H9 (cell line): Measurements from ENCODE around the gene WDR83. TPM values are rescaled to one million over a fixed set of nuclear protein-coding genes. Genes with fewer than 3 reads are reported as not detected.
"Not testable (repeated sequence)": the region's sequence is repeated elsewhere in the genome, so short reads cannot be mapped to it uniquely, and the experiment has no call there.

Experiments
- DNase-seq: peaks from one replicate; pipeline ENCODE4 v3.0.0-alpha.2; 2017
- H2AFZ ChIP-seq: one replicate; pipeline ENCODE4 v1.6.1; 2013; ENCODE audit warnings: mild to moderate bottlenecking, low read length, control low read depth, moderate library complexity
- H2AK5ac ChIP-seq: 2 replicates; pipeline ENCODE4 v1.6.1; 2013; ENCODE audit warnings: low read length, control low read depth, mixed read lengths; ENCODE audit not compliant: insufficient read length
- H2BK120ac ChIP-seq: one replicate; pipeline ENCODE4 v1.6.1; 2013; ENCODE audit warnings: low read depth, mild to moderate bottlenecking, low read length, control low read depth, inconsistent platforms; ENCODE audit not compliant: poor library complexity, severe bottlenecking
- H2BK12ac ChIP-seq: 2 replicates; pipeline ENCODE4 v1.6.1; 2013; ENCODE audit warnings: low read length, control low read depth, mixed read lengths, low read depth; ENCODE audit not compliant: insufficient read length
- H2BK15ac ChIP-seq: 2 replicates; pipeline ENCODE4 v1.6.1; 2013; ENCODE audit warnings: low read depth, low read length, control low read depth
- H2BK20ac ChIP-seq: one replicate; pipeline ENCODE4 v1.6.1; 2013; ENCODE audit warnings: low read depth, mild to moderate bottlenecking, low read length, control low read depth, inconsistent platforms; ENCODE audit not compliant: poor library complexity, severe bottlenecking
- H2BK5ac ChIP-seq: 2 replicates; pipeline ENCODE4 v1.6.1; 2013; ENCODE audit warnings: low read length, control low read depth, mixed read lengths; ENCODE audit not compliant: insufficient read length
- H3K14ac ChIP-seq: 2 replicates; pipeline ENCODE4 v1.6.1; 2013; ENCODE audit warnings: low read length, control low read depth; ENCODE audit not compliant: insufficient read depth
- H3K18ac ChIP-seq: 2 replicates; pipeline ENCODE4 v1.6.1; 2013; ENCODE audit warnings: low read depth, mild to moderate bottlenecking, mixed read lengths, low read length, control low read depth; ENCODE audit not compliant: insufficient read length
- H3K23ac ChIP-seq: 2 replicates; pipeline ENCODE4 v1.6.1; 2013; ENCODE audit warnings: low read length, control low read depth, mixed read lengths, low read depth; ENCODE audit not compliant: insufficient read length
- H3K23me2 ChIP-seq: 2 replicates; pipeline ENCODE4 v1.6.1; 2013; ENCODE audit warnings: low read depth, mild to moderate bottlenecking, mixed read lengths, low read length, control low read depth; ENCODE audit not compliant: insufficient read length, poor library complexity, severe bottlenecking
- H3K27ac ChIP-seq: 2 replicates; pipeline ENCODE4 v1.5.1; 2013; ENCODE audit warnings: low read length, control low read depth, mixed read lengths, low read depth; ENCODE audit not compliant: insufficient read length
- H3K27me3 ChIP-seq: 2 replicates; pipeline ENCODE4 v1.6.1; 2013; ENCODE audit warnings: low read length, control low read depth, inconsistent platforms; ENCODE audit not compliant: insufficient read depth
- H3K4ac ChIP-seq: 2 replicates; pipeline ENCODE4 v1.6.1; 2013; ENCODE audit warnings: low read depth, mild to moderate bottlenecking, control low read depth, inconsistent platforms, low read length, moderate library complexity
- H3K4me1 ChIP-seq: 2 replicates; pipeline ENCODE4 v1.6.1; 2013; ENCODE audit warnings: low read length, control low read depth, inconsistent platforms; ENCODE audit not compliant: insufficient read depth
- H3K4me2 ChIP-seq: 2 replicates; pipeline ENCODE4 v1.6.1; 2013; ENCODE audit warnings: low read length, control low read depth, mixed read lengths; ENCODE audit not compliant: insufficient read length, insufficient read depth
- H3K56ac ChIP-seq: 2 replicates; pipeline ENCODE4 v1.6.1; 2013; ENCODE audit warnings: low read depth, mild to moderate bottlenecking, mixed read lengths, low read length, control low read depth; ENCODE audit not compliant: insufficient read length
- H3K79me1 ChIP-seq: 2 replicates; pipeline ENCODE4 v1.6.1; 2013; ENCODE audit warnings: low read depth, mild to moderate bottlenecking, moderate library complexity, low read length, control low read depth, inconsistent platforms; ENCODE audit not compliant: insufficient read depth, poor library complexity, severe bottlenecking
- H3K79me2 ChIP-seq: 2 replicates; pipeline ENCODE4 v1.6.1; 2013; ENCODE audit warnings: low read length, control low read depth, inconsistent platforms; ENCODE audit not compliant: insufficient read depth
- H3K9ac ChIP-seq: 2 replicates; pipeline ENCODE4 v1.6.1; 2013; ENCODE audit warnings: low read length, control low read depth, mixed read lengths; ENCODE audit not compliant: insufficient read length; ENCODE audit errors: extremely low read depth
- H3K9me3 ChIP-seq: one replicate; pipeline ENCODE4 v1.6.1; 2013; ENCODE audit warnings: low read depth, low read length, inconsistent platforms; ENCODE audit not compliant: control insufficient read depth
- H3T11ph ChIP-seq: one replicate; pipeline ENCODE4 v1.6.1; 2013; ENCODE audit warnings: mild to moderate bottlenecking, low read length, control low read depth, inconsistent platforms
- H4K20me1 ChIP-seq: one replicate; pipeline ENCODE4 v1.6.1; 2013; ENCODE audit not compliant: control insufficient read depth, insufficient read length, insufficient read depth
- H4K5ac ChIP-seq: 2 replicates; pipeline ENCODE4 v1.6.1; 2013; ENCODE audit warnings: low read depth, mild to moderate bottlenecking, mixed read lengths, low read length, control low read depth; ENCODE audit not compliant: insufficient read length
- H4K8ac ChIP-seq: replicated peaks from 2 replicates; pipeline ENCODE4 v1.6.1; 2013; ENCODE audit warnings: low read length, control low read depth, mixed read lengths, low read depth; ENCODE audit not compliant: insufficient read length
- H4K91ac ChIP-seq: 2 replicates; pipeline ENCODE4 v1.6.1; 2013; ENCODE audit warnings: low read depth, mild to moderate bottlenecking, moderate library complexity, mixed read lengths, low read length, control low read depth; ENCODE audit not compliant: insufficient read length
- H3K27ac Mint-ChIP-seq, 3 experiments: 2 replicates in 2 of 3; 3 replicates in 1 of 3; pipeline ENCODE4 v1.8.0; 2020 to 2021; ENCODE audit warnings: mixed read lengths in 3 of 3, mild to moderate bottlenecking in 1 of 3, moderate library complexity in 1 of 3
- H3K27me3 Mint-ChIP-seq: 2 replicates; pipeline ENCODE4 v1.8.0; 2021; ENCODE audit warnings: low read depth, mild to moderate bottlenecking, moderate library complexity, mixed read lengths
- H3K36me3 Mint-ChIP-seq, 3 experiments: 2 replicates in 2 of 3; 3 replicates in 1 of 3; pipeline ENCODE4 v1.8.0; 2020 to 2021; ENCODE audit warnings: low read depth in 3 of 3, mixed read lengths in 3 of 3; ENCODE audit not compliant: insufficient read depth in 1 of 3
- H3K4me1 Mint-ChIP-seq, 2 experiments: 2 replicates each; pipeline ENCODE4 v1.8.0; 2020; ENCODE audit warnings: mixed read lengths in 2 of 2
- H3K4me3 Mint-ChIP-seq, 2 experiments: 2 replicates in 1 of 2; 3 replicates in 1 of 2; pipeline ENCODE4 v1.8.0; 2020 to 2021; ENCODE audit warnings: mild to moderate bottlenecking in 2 of 2, mixed read lengths in 2 of 2, moderate library complexity in 1 of 2
- H3K9me3 Mint-ChIP-seq, 2 experiments: 2 replicates in 1 of 2; 3 replicates in 1 of 2; pipeline ENCODE4 v1.8.0; 2020; ENCODE audit warnings: mild to moderate bottlenecking in 2 of 2, mixed read lengths in 2 of 2, moderate library complexity in 1 of 2
- WGBS: extraction: QIAGEN DNeasy Blood & Tissue Kit; methylation state at CpG from one replicate; pipeline ENCODE4 v1.1.7; 2013; ENCODE audit warnings: missing lambda C conversion rate, low lambda C conversion rate, mixed read lengths; ENCODE audit not compliant: insufficient read length; ENCODE audit errors: extremely low coverage; 5-methylcytosine and 5-hydroxymethylcytosine counted together
- total RNA-seq: library from RNA; stranded (reverse); gene quantifications from 2 replicates; pipeline ENCODE4 v1.2.1, GENCODE V29; 2021
- TF ChIP-seq, protein P1 (sequence below): fragments of 200-600 bp; sonication (generic); conservative IDR thresholded peaks from 3 replicates; pipeline ENCODE4 v1.8.0; 2021; ENCODE audit warnings: antibody characterized with exemption, mild to moderate bottlenecking

The WDR83 gene
- total RNA-seq, 1 experiment from 2014 or later: 21.0 TPM

DNA sequence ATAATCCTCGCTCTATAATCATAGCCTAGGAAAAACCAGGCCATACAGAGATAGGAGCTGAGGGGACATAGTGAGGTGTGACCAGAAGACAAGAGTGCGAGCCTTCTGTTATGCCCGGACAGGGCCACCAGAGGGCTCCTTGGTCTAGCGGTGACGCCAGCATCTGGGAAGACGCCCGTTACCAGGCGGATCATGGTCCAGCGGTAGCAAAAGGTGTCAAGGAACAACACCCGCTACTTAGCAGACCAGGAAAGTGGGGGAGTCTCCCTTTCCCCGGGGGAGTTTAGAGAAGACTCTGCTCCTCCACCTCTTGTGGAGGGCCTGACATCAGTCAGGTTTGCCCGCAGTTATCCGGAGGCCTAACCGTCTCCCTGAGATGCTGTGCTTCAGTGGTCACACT, 45.5 kb downstream of the WDR83 start:
- H4K91ac ChIP-seq, H3K4me3 Mint-ChIP-seq, H3K4ac ChIP-seq, H3K27ac Mint-ChIP-seq, H3K56ac ChIP-seq, H3K18ac ChIP-seq, H3K27me3 ChIP-seq, H3K4me1 Mint-ChIP-seq, H3K14ac ChIP-seq, H4K5ac ChIP-seq, H3K79me1 ChIP-seq, H3K23me2 ChIP-seq, H2BK15ac ChIP-seq, H3K9me3 Mint-ChIP-seq, H4K20me1 ChIP-seq, H4K8ac ChIP-seq, H2AFZ ChIP-seq, H3T11ph ChIP-seq, H2BK120ac ChIP-seq, H3K4me1 ChIP-seq, H3K27ac ChIP-seq, H3K27me3 Mint-ChIP-seq, H3K9ac ChIP-seq, H2AK5ac ChIP-seq, H2BK20ac ChIP-seq, H3K9me3 ChIP-seq, H3K23ac ChIP-seq, H2BK12ac ChIP-seq, H2BK5ac ChIP-seq, DNase-seq, H3K79me2 ChIP-seq, H3K4me2 ChIP-seq: not testable (repeated sequence)
- WGBS: no CpG with 5 or more reads among the region's 14 CpGs
- H3K36me3 Mint-ChIP-seq: peaks cover 52 to 86% (median 84%) of the 10 kb centered on the region in 3 experiments; a peak in 6 of 7 replicates
- TF ChIP-seq, protein P1, sequence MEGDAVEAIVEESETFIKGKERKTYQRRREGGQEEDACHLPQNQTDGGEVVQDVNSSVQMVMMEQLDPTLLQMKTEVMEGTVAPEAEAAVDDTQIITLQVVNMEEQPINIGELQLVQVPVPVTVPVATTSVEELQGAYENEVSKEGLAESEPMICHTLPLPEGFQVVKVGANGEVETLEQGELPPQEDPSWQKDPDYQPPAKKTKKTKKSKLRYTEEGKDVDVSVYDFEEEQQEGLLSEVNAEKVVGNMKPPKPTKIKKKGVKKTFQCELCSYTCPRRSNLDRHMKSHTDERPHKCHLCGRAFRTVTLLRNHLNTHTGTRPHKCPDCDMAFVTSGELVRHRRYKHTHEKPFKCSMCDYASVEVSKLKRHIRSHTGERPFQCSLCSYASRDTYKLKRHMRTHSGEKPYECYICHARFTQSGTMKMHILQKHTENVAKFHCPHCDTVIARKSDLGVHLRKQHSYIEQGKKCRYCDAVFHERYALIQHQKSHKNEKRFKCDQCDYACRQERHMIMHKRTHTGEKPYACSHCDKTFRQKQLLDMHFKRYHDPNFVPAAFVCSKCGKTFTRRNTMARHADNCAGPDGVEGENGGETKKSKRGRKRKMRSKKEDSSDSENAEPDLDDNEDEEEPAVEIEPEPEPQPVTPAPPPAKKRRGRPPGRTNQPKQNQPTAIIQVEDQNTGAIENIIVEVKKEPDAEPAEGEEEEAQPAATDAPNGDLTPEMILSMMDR: peak; percentile 56

DNA sequence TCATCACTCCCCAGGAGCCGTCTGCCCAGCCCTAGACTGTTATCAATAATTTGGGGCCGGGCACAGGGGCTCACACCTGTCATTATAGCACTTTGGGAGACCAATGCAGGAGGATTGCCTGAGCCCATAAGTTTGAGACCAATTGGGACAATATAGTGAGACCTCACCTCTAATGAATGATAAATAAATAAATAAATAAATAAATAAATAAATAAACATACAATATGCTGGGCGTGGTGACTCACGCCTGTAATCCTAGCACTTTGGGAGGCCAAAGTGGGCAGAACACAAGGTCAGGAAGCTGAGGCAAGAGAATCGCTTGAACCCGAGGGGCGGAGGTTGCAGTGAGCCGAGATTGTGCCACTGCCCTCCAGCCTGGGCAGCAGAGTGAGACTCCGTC, 46.7 kb downstream of the WDR83 start:
- not testable (repeated sequence) for H3K27me3 ChIP-seq, H4K5ac ChIP-seq, H3K27ac Mint-ChIP-seq, H3K23me2 ChIP-seq, H3T11ph ChIP-seq, H3K4me1 Mint-ChIP-seq, H4K8ac ChIP-seq, H3K9me3 ChIP-seq, H3K9me3 Mint-ChIP-seq, H3K4me2 ChIP-seq, DNase-seq, H3K18ac ChIP-seq, H2BK15ac ChIP-seq, H3K23ac ChIP-seq, H3K79me1 ChIP-seq, H2BK12ac ChIP-seq, H3K4me3 Mint-ChIP-seq, H3K14ac ChIP-seq, H3K9ac ChIP-seq, H3K27ac ChIP-seq, H3K79me2 ChIP-seq, H2BK5ac ChIP-seq, H3K4ac ChIP-seq, H2BK120ac ChIP-seq, H4K20me1 ChIP-seq, H3K4me1 ChIP-seq, H2AK5ac ChIP-seq, H3K56ac ChIP-seq, H2BK20ac ChIP-seq, H3K27me3 Mint-ChIP-seq, H2AFZ ChIP-seq, H4K91ac ChIP-seq
- no CpG with 5 or more reads among the region's 9 CpGs for WGBS
- H3K36me3 Mint-ChIP-seq: peaks cover 53 to 86% (median 77%) of the 10 kb centered on the region in 3 experiments; a peak in 6 of 7 replicates
